ENCODE results near the gene FCHSD2. TPM values are rescaled to one million over a fixed set of nuclear protein-coding genes. Genes with fewer than 3 reads are reported as not detected.
A peak's percentile ranks its signal among the peaks of the same experiment; 100 is the strongest.

Gene FCHSD2
- total RNA-seq, 4 donors from 2014 or later, result 5.7 to 16.8 (median 7.9) TPM

DNA sequence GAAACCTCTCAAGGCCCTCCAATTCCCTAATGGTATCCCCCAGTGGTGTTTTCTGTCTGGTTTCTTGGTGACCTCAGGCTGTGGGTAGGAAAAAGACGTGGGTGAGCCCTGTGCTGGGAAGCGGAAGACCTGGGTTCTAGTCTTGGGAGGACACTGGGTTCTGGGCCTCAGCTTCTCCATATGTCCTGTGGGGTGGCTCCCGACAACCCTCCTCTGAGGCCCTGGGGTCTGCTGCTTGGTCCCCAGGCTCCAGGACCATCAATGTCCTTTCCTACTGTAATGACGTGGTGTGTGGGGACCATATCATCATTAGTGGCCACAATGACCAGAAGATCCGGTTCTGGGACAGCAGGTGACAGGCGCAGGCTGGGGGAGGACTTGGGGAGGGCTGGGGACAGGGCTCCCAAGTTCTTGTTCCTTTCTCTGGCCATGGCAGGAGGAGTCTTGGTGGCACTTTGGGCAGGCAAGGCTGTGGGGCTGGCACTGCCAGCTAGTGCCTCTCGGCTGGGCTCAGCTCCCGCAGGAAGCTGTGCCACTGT, 315.1 kb downstream of the FCHSD2 start:
- TF ChIP-seq CTCF (IDR thresholded peaks at IDR 0.05) (no peak), POLR2AphosphoS5 (IDR thresholded peaks at IDR 0.05) (no peak), EP300 (IDR thresholded peaks at IDR 0.05) (no peak), POLR2A (IDR thresholded peaks at IDR 0.05) (no peak)
- H3K9me3 ChIP-seq, result no peaks in the 10 kb centered on the region
- H3K4me1 ChIP-seq, result peaks cover 16% of the 10 kb centered on the region
- WGBS, result 94% methylated on average over 8 of the region's 8 CpGs
- H3K36me3 ChIP-seq, result peaks cover 48% of the 10 kb centered on the region
- DNase-seq (ENCODE audit: low spot score in 2 of 2), result no peak
- H3K27ac ChIP-seq, result no peak overlapping the region
- no peak overlapping the region for H3K4me3 ChIP-seq
- no peaks in the 10 kb centered on the region for H3K27me3 ChIP-seq

DNA sequence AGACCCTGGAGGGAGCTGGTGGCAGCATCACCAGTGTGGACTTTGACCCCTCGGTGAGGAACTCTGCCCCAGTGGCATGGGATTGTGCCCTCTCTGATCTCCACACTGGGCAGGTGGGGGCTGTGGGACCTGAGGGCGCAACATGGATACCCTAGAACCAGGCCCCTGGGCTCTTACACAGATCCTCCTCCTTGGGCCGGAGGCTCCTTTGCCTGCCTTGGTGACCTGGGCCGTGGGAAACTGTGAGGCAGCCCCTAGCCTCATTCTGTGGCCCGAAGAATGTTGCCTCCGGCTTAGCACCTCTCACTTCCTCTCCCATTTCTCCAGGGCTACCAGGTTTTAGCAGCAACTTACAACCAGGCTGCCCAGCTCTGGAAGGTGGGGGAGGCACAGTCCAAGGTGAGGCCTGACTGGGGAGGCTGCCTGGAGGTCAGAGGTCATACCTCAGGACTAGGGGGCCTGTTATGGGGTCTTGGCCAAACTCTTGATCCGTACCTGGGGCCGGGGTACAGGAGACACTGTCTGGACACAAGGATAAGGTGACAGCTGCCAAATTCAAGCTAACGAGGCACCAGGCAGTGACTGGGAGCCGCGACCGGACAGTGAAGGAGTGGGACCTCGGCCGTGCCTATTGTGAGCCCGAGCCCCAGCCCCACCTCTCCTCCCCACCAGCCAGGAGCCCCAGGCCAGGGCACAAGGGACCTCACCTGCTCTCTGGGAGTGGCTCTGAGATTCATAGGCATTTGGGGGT, 315.8 kb downstream of the FCHSD2 start:
- no peaks in the 10 kb centered on the region for H3K9me3 ChIP-seq
- no peak overlapping the region for H3K27ac ChIP-seq
- no peak for TF ChIP-seq POLR2AphosphoS5 (IDR thresholded peaks at IDR 0.05)
- no peak for TF ChIP-seq POLR2A (IDR thresholded peaks at IDR 0.05)
- no peak for TF ChIP-seq EP300 (IDR thresholded peaks at IDR 0.05)
- TF ChIP-seq CTCF (IDR thresholded peaks at IDR 0.05), result no peak
- WGBS, result 94% methylated on average over 7 of the region's 15 CpGs
- peaks cover 48% of the 10 kb centered on the region for H3K36me3 ChIP-seq
- DNase-seq (ENCODE audit: low spot score in 2 of 2), result peak in 1 of 2 donors; percentile 65
- H3K4me1 ChIP-seq, result peaks cover 15% of the 10 kb centered on the region
- H3K27me3 ChIP-seq, result no peaks in the 10 kb centered on the region
- H3K4me3 ChIP-seq, result no peak overlapping the region

GRCh38 chr11:72825661-72826060, 316.5 kb downstream of the FCHSD2 start:
- no peak for DNase-seq (ENCODE audit: low spot score in 2 of 2)
- H3K4me1 ChIP-seq, result peaks cover 19% of the 10 kb centered on the region
- no peak overlapping the region for H3K4me3 ChIP-seq
- 62% methylated on average over 4 of the region's 4 CpGs for WGBS
- H3K36me3 ChIP-seq, result peaks cover 48% of the 10 kb centered on the region
- H3K27me3 ChIP-seq, result no peaks in the 10 kb centered on the region
- no peak overlapping the region for H3K27ac ChIP-seq
- TF ChIP-seq CTCF (IDR thresholded peaks at IDR 0.05), result no peak
- TF ChIP-seq POLR2A (IDR thresholded peaks at IDR 0.05), result no peak
- TF ChIP-seq POLR2AphosphoS5 (IDR thresholded peaks at IDR 0.05), result no peak
- no peak for TF ChIP-seq EP300 (IDR thresholded peaks at IDR 0.05)
- H3K9me3 ChIP-seq, result no peaks in the 10 kb centered on the region

GRCh38 chr11:72824811-72825505, 317.2 kb downstream of the FCHSD2 start:
- Histone ChIP-seq H3K4me3 (no peak overlapping the region), H3K27me3 (no peaks in the 10 kb centered on the region), H3K36me3 (peaks cover 47% of the 10 kb centered on the region), H3K27ac (no peak overlapping the region), H3K9me3 (no peaks in the 10 kb centered on the region), H3K4me1 (peaks cover 25% of the 10 kb centered on the region)
- 74% methylated on average over 12 of the region's 15 CpGs for WGBS
- no peak for DNase-seq (ENCODE audit: low spot score in 2 of 2)
- no peak for TF ChIP-seq POLR2AphosphoS5 (IDR thresholded peaks at IDR 0.05)
- no peak for TF ChIP-seq CTCF (IDR thresholded peaks at IDR 0.05)
- TF ChIP-seq EP300 (IDR thresholded peaks at IDR 0.05), result no peak
- TF ChIP-seq POLR2A (IDR thresholded peaks at IDR 0.05), result no peak

DNA sequence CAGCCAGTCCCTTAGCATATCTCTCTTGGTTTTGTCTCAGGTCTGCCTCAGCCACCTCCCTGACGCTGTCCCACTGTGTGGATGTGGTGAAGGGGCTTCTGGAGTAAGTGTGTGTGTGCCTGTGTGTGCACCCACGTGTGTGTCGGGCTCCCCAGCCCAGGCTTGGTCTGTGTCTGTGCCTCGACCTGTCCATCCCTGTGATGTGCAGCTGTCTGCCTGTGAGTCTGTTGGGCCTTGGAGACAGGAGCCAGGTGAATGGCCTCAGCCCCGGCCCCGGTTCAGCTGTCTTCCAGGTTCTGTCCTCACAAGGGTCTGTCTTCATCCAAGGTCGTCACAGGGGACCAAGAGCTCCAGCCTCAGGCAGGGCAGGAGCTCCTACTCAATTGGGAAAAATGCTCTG, 318.1 kb downstream of the FCHSD2 start:
- TF ChIP-seq EP300 (IDR thresholded peaks at IDR 0.05) (no peak), POLR2AphosphoS5 (IDR thresholded peaks at IDR 0.05) (no peak), POLR2A (IDR thresholded peaks at IDR 0.05) (no peak), CTCF (IDR thresholded peaks at IDR 0.05) (no peak)
- Histone ChIP-seq H3K4me1 (peaks cover 32% of the 10 kb centered on the region), H3K36me3 (peaks cover 42% of the 10 kb centered on the region), H3K4me3 (no peak overlapping the region), H3K9me3 (no peaks in the 10 kb centered on the region), H3K27ac (no peak overlapping the region), H3K27me3 (no peaks in the 10 kb centered on the region)
- no peak for DNase-seq (ENCODE audit: low spot score in 2 of 2)
- 76% methylated on average over 7 of the region's 7 CpGs for WGBS

All from suprapubic skin (tissue), 4 donors.